HAP-1 (cell line): ENCODE measurements around the gene COL8A2.

ENCODE experiments used
- DNase-seq, 2 experiments: peaks; one replicate each; pipeline ENCODE4 v3.0.0-alpha.2; 2016 to 2020; ENCODE audit warnings: low spot score in 2 of 2
- H3K27me3 ChIP-seq: fragments of 250-450 bp; sonication (Bioruptor Pico); 2 replicates; pipeline ENCODE4 v1.5.1; 2020; ENCODE audit warnings: low read depth, mild to moderate bottlenecking, moderate library complexity
- H3K36me3 ChIP-seq: fragments of 250-450 bp; sonication (Bioruptor Pico); replicated peaks from 2 replicates; pipeline ENCODE4 v1.5.1; 2020; ENCODE audit warnings: mild to moderate bottlenecking
- H3K4me1 ChIP-seq: fragments of 250-450 bp; sonication (Bioruptor Pico); 2 replicates; pipeline ENCODE4 v1.5.1; 2020; ENCODE audit warnings: mild to moderate bottlenecking
- H3K4me3 ChIP-seq: fragments of 250-450 bp; sonication (Bioruptor Pico); 2 replicates; pipeline ENCODE4 v1.5.1; 2020; ENCODE audit warnings: mild to moderate bottlenecking, moderate library complexity
- H3K9me3 ChIP-seq: fragments of 250-450 bp; sonication (Bioruptor Pico); 2 replicates; pipeline ENCODE4 v1.5.1; 2020; ENCODE audit warnings: mild to moderate bottlenecking, moderate library complexity
- in situ Hi-C: fragments of 300-500 bp; cut with MboI; formaldehyde crosslinking; loops from 3 replicates; pipeline ENCODE4 v1.14.3; 2020; ENCODE audit warnings: low sequenced_read_pairs, inconsistent platforms, mixed read lengths

COL8A2 gene

GRCh38 chr1:36123356-36123755 is 1.7 kb downstream of the COL8A2 start:
- DNase-seq: no peak
- H3K27me3 ChIP-seq: no peaks in the 10 kb centered on the region
- no peaks in the 10 kb centered on the region for H3K9me3 ChIP-seq
- no peaks in the 10 kb centered on the region for H3K36me3 ChIP-seq
- H3K4me1 ChIP-seq: no peaks in the 10 kb centered on the region
- in situ Hi-C loops: no loop called here
- no peak overlapping the region for H3K4me3 ChIP-seq

DNA sequence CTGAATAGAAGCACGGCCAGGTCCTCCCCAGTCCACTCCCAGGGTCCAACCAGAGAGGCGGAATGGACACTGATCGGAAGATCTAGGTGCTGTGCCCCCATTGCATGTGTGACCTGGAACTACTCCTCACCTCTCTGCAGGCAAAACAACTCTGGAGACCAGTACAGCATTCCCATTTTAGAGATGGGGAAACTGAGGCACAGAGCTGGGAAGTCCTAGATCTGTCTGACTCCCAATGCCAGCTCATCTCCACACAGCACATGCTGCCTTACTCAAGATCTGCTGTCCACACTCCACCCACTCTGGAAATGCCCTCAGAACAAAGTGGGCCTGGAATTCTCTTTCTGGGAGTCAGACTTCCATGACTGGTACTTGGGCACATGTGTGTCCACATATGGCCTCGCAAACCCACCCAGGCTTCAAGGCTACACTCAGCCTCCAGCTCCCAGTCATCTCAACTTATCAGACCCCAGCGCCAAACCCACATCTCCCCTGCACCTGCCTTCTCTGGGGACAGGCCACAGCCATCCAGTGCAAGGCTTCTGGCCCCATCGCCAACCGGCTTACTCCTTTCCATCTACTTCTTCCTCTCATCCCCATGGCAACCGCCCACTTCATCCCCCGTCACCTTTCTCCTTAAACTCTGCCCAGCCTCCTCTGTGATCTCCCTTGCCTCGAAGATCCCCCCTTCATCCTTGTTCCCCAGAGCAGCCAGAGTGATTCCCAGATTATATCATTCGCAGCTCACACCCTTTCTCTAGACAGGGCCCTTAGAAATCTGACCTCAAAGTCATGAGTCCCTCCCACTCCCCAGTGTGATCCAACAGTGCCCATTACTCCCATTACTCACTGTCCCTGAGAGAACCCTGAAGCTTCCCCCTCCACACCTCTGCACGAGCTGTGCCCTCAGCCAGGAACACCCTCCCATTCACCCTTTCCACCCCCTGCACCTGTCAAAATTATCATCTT is 2.7 kb downstream of the COL8A2 start:
- in situ Hi-C loops: no loop called here
- no peaks in the 10 kb centered on the region for H3K9me3 ChIP-seq
- H3K4me1 ChIP-seq: no peaks in the 10 kb centered on the region
- H3K27me3 ChIP-seq: no peaks in the 10 kb centered on the region
- DNase-seq: no peak
- no peak overlapping the region for H3K4me3 ChIP-seq
- H3K36me3 ChIP-seq: no peaks in the 10 kb centered on the region

DNA sequence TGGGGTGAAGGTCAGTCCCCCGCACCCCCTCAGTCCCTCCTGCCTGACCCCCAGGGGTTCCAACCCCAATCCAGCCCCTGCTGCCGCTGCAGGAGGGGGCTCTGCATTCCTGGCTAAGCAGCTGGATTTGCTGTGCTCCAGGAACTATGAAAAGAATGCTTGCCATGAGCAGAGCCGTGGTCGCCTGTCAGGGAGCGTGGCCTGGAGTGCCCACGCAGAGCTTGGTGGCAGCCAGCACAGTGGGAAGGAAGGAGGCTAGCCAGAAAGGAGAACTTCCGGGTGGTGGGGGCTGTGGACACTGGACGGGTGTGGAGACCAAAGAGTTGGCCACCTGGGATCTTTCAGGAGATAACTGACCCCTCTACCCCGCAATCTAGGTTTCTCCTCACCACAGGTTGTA is 5.6 kb downstream of the COL8A2 start:
- H3K4me3 ChIP-seq: no peak overlapping the region
- in situ Hi-C loops: no loop called here
- DNase-seq: no peak
- H3K9me3 ChIP-seq: no peaks in the 10 kb centered on the region
- H3K27me3 ChIP-seq: no peaks in the 10 kb centered on the region
- H3K4me1 ChIP-seq: no peaks in the 10 kb centered on the region
- no peaks in the 10 kb centered on the region for H3K36me3 ChIP-seq

- H3K27me3 ChIP-seq: no peaks in the 10 kb centered on the region
- in situ Hi-C loops: no loop called here
- no peaks in the 10 kb centered on the region for H3K36me3 ChIP-seq
- no peaks in the 10 kb centered on the region for H3K4me1 ChIP-seq
- DNase-seq: no peak
- H3K4me3 ChIP-seq: no peak overlapping the region
- H3K9me3 ChIP-seq: no peaks in the 10 kb centered on the region
Observed at GRCh38 chr1:36118447-36119204, 6.4 kb downstream of the COL8A2 start.

GRCh38 chr1:36116901-36117300 is 8.1 kb downstream of the COL8A2 start:
- no peaks in the 10 kb centered on the region for H3K4me1 ChIP-seq
- in situ Hi-C loops: no loop called here
- H3K4me3 ChIP-seq: no peak overlapping the region
- no peaks in the 10 kb centered on the region for H3K27me3 ChIP-seq
- DNase-seq: no peak
- H3K36me3 ChIP-seq: no peaks in the 10 kb centered on the region
- no peaks in the 10 kb centered on the region for H3K9me3 ChIP-seq

GRCh38 chr1:36115931-36116330 is 9.1 kb downstream of the COL8A2 start:
- no peak overlapping the region for H3K4me3 ChIP-seq
- no peak for DNase-seq
- H3K4me1 ChIP-seq: no peaks in the 10 kb centered on the region
- no peaks in the 10 kb centered on the region for H3K36me3 ChIP-seq
- no peaks in the 10 kb centered on the region for H3K27me3 ChIP-seq
- no peaks in the 10 kb centered on the region for H3K9me3 ChIP-seq
- in situ Hi-C loops: no loop called here

DNA sequence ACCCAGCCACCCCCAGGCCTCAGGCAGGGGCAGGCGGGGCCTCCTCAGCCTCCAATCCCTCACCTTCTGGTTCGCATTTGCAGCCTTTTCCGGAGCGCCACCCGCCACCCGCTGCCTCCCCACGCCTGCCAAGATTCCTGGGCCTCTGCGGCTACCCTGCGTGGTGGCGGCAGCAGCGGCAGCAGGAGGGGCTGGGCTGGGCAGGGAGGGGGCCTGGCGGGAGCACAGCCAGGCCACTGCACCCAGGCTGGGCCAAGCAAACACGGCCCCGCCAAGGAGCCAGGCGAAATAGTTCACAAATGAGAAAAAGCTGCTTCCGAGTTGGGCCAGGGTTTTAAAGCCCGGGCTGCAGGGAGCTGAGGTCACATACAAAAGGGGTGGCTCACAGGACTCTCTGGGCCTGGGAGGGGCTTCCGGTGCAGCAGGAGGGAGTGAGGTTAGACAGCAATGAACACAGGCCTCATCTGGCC is 9.8 kb downstream of the COL8A2 start:
- no peaks in the 10 kb centered on the region for H3K36me3 ChIP-seq
- DNase-seq: no peak
- no peaks in the 10 kb centered on the region for H3K27me3 ChIP-seq
- no peak overlapping the region for H3K4me3 ChIP-seq
- in situ Hi-C loops: no loop called here
- H3K9me3 ChIP-seq: no peaks in the 10 kb centered on the region
- H3K4me1 ChIP-seq: no peaks in the 10 kb centered on the region

DNA sequence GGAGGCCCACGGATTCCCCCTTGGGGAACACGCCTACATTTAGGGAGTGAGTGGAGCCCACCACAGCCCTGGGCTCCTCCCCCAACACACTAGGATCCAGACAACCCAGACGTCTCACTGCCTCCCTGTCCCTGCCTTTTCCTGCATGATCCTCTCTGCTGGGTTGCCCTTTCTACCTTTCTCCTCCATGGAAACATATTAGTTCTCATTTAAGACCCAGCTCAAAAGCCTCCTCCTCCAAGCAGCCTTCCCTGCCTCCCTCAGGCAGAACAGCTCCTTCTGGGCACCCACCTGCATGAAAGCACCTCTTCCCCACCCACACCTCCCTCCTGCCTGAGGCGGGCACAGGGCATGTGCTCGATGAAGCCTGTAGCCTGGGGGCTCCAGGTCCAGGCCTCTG is 10.7 kb downstream of the COL8A2 start:
- Histone ChIP-seq H3K27me3 (no peaks in the 10 kb centered on the region), H3K4me3 (no peak overlapping the region), H3K36me3 (no peaks in the 10 kb centered on the region), H3K9me3 (no peaks in the 10 kb centered on the region), H3K4me1 (no peaks in the 10 kb centered on the region)
- in situ Hi-C loops: no loop called here
- DNase-seq: no peak

- Histone ChIP-seq H3K4me1 (no peaks in the 10 kb centered on the region), H3K9me3 (no peaks in the 10 kb centered on the region), H3K27me3 (no peaks in the 10 kb centered on the region), H3K4me3 (no peak overlapping the region), H3K36me3 (no peaks in the 10 kb centered on the region)
- DNase-seq: no peak
- in situ Hi-C loops: no loop called here
Observed at GRCh38 chr1:36112823-36113222, 12.2 kb downstream of the COL8A2 start.

DNA sequence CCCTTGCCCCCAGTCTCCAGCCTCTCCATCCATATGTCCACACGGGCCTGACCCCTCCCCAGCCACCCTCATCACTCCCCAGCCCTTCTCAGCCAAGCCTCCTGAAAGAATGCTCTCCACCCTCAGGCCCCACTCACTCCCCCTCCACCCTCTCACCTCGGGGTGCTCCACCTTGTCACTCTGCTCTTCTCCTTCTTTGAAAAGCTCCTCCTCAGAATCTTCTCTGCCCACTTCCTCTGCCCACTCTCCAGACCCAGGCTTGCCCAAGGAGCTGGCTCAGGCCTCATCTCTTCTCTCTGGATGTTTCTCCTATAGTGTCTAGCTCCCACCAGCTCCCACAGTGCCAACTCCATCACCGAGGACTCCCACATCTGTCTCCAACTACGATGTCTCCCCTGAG is 13.9 kb downstream of the COL8A2 start:
- H3K9me3 ChIP-seq: no peaks in the 10 kb centered on the region
- H3K4me1 ChIP-seq: no peaks in the 10 kb centered on the region
- no peak overlapping the region for H3K4me3 ChIP-seq
- no peaks in the 10 kb centered on the region for H3K27me3 ChIP-seq
- no peak for DNase-seq
- in situ Hi-C loops: no loop called here
- H3K36me3 ChIP-seq: no peaks in the 10 kb centered on the region

GRCh38 chr1:36109041-36109679 is 15.9 kb downstream of the COL8A2 start:
- DNase-seq: no peak
- in situ Hi-C loops: loop anchor here (5.0 kb wide), 2 partner anchors 178 to 313 kb away; no protein-coding TSS in a partner anchor
- no peaks in the 10 kb centered on the region for H3K4me1 ChIP-seq
- H3K27me3 ChIP-seq: no peaks in the 10 kb centered on the region
- H3K36me3 ChIP-seq: no peaks in the 10 kb centered on the region
- H3K4me3 ChIP-seq: no peak overlapping the region
- H3K9me3 ChIP-seq: no peaks in the 10 kb centered on the region

- Histone ChIP-seq H3K9me3 (no peaks in the 10 kb centered on the region), H3K36me3 (no peaks in the 10 kb centered on the region), H3K4me1 (no peaks in the 10 kb centered on the region), H3K27me3 (no peaks in the 10 kb centered on the region), H3K4me3 (no peak overlapping the region)
- DNase-seq: no peak
- in situ Hi-C loops: loop anchor here (5.0 kb wide), 2 partner anchors 179 to 314 kb away; no protein-coding TSS in a partner anchor
Observed at GRCh38 chr1:36108314-36108713, 16.7 kb downstream of the COL8A2 start.

GRCh38 chr1:36107394-36107793 is 17.6 kb downstream of the COL8A2 start:
- no peak overlapping the region for H3K4me3 ChIP-seq
- no peaks in the 10 kb centered on the region for H3K4me1 ChIP-seq
- no peaks in the 10 kb centered on the region for H3K9me3 ChIP-seq
- H3K27me3 ChIP-seq: no peaks in the 10 kb centered on the region
- no peak for DNase-seq
- H3K36me3 ChIP-seq: no peaks in the 10 kb centered on the region
- in situ Hi-C loops: loop anchor here (5.0 kb wide), 2 partner anchors 180 to 315 kb away; no protein-coding TSS in a partner anchor
